Stimulated activated memory B cell treated with anti-CD40 and anti-IgM and Interleukin-4, amounts not matched to agents 10 μg/mL and 1 μg/mL and 100 μg/mL, for 72 hours (primary cell): ENCODE results near the gene SLC22A25.
"Not testable (repeated sequence)": the region's sequence is repeated elsewhere in the genome, so short reads cannot be mapped to it uniquely, and the experiment has no call there.

ENCODE experiments used
- ATAC-seq: fragments of 150-1000 bp; cut with Tn5 transposase; 2 replicates; pipeline ENCODE4 v1.10.0; 2021
- H3K27ac Mint-ChIP-seq: one replicate; pipeline ENCODE4 v1.8.0; 2022; ENCODE audit warnings: mild to moderate bottlenecking, mixed read lengths
- H3K27me3 Mint-ChIP-seq: one replicate; pipeline ENCODE4 v1.8.0; 2022; ENCODE audit warnings: mixed read lengths
- H3K36me3 Mint-ChIP-seq: one replicate; pipeline ENCODE4 v1.8.0; 2022; ENCODE audit warnings: mixed read lengths
- H3K4me1 Mint-ChIP-seq: one replicate; pipeline ENCODE4 v1.8.0; 2022; ENCODE audit warnings: mixed read lengths
- H3K4me3 Mint-ChIP-seq: one replicate; pipeline ENCODE4 v1.8.0; 2022; ENCODE audit warnings: mild to moderate bottlenecking, moderate library complexity, mixed read lengths
- H3K9me3 Mint-ChIP-seq: one replicate; pipeline ENCODE4 v1.8.0; 2022; ENCODE audit warnings: mixed read lengths

SLC22A25 gene

DNA sequence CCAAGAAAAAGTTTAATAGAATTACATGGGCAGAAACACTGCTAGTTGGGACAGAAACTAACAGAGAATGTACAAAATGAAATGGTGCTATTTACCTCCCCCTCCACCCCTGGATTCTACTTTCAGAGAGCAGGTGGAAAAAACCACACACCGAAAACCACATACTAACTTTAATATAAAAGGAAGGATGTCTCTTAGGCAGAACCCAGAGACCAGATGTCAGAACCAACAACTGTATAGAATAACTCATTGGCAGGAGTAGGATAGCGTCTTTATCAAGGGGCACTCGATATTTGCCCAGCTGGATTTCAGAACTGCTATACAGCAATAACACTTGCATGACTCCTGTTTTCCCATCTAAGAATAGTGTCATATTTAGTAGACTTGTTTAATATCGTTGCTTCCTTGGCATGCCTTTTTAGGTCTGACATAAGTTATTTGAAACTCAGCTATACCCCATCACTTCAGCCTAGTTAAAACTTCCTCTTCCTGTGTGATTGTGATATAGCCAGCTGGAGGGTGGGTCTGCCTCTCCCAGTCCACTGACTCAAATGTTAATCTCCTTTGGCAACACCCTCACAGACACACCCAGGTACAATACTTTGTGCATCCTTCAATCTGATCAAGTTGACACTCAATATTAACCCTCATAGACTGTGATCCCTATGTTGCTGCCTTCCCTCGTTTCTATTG lies 1.2 kb downstream of the SLC22A25 start:
- Mint-ChIP-seq H3K4me1 (no peaks in the 10 kb centered on the region), H3K27ac (no peak overlapping the region), H3K4me3 (no peak overlapping the region), H3K9me3 (no peaks in the 10 kb centered on the region), H3K27me3 (peaks cover 42% of the 10 kb centered on the region), H3K36me3 (no peaks in the 10 kb centered on the region)
- ATAC-seq: no peak

DNA sequence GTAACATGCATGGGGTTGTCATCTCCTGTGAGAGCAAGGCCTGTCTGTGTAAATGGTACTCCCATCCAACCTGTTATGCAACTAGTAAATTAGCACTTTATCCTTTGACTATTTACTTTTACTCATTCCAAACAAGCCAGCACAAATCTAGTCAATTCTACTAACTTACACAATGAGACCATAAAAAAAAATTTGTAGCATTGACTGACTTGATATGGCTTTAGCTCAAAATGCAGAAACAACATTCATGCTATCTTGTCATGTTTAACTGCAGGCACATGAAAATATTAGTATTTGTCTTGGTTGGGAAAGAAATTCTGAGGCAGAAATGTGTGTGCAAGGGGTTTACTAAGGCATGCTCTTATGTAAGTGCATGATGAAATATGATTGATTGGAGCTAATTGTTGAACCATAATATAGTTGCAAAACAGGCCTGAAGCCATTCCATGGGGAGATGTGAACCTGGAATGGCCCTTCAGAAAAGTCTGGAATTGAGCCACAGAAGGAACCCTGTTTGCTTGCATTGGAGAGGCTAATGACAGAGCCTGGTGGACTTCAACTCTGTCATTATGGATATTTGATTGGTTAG lies 2.5 kb downstream of the SLC22A25 start:
- peaks cover 42% of the 10 kb centered on the region for H3K27me3 Mint-ChIP-seq
- H3K9me3 Mint-ChIP-seq: peaks cover 5% of the 10 kb centered on the region
- ATAC-seq: no peak
- no peak overlapping the region for H3K27ac Mint-ChIP-seq
- H3K4me1 Mint-ChIP-seq: no peaks in the 10 kb centered on the region
- peaks cover 6% of the 10 kb centered on the region for H3K36me3 Mint-ChIP-seq
- no peak overlapping the region for H3K4me3 Mint-ChIP-seq

DNA sequence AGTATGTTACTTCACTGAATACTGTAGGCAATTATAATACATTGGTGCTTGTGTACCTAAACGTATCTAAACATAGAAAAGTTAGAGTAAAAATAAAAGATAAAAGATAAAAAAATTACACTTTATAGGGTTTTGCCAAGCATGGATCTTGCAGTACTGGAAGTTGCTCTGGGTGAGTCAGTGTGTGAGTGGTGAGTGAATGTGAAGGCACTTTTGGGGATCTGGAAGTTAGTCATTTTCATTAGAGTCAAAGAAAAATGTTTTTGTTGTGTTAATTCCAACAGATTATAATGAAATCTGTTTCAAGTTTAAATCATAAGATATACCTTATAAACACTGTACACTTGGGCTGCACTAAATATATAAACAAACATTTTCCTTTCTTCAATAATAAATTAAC lies 3.3 kb downstream of the SLC22A25 start:
- no peak for ATAC-seq
- H3K4me3 Mint-ChIP-seq: no peak overlapping the region
- H3K9me3 Mint-ChIP-seq: peaks cover 7% of the 10 kb centered on the region
- H3K36me3 Mint-ChIP-seq: peaks cover 6% of the 10 kb centered on the region
- no peaks in the 10 kb centered on the region for H3K4me1 Mint-ChIP-seq
- peaks cover 46% of the 10 kb centered on the region for H3K27me3 Mint-ChIP-seq
- no peak overlapping the region for H3K27ac Mint-ChIP-seq

DNA sequence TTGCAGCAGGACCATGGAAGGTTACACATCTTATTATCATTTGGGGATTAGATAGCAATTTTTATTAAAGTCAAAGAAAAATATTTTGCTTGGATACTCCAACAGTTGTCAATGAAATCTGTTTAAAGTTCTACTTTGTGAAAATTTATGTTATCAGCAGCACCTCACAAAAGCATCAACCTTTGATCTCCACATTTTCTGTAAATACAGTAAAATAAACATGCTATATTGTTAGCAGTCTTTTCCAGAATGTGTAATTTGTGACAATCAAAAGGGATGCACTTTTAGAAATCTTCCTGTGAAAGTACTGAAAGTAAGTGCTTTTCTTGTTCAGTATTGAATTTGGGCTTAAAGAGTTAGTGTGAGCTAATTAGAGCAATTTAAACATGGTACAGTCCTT lies 4.1 kb downstream of the SLC22A25 start:
- Mint-ChIP-seq H3K27me3 (peaks cover 48% of the 10 kb centered on the region), H3K9me3 (peaks cover 8% of the 10 kb centered on the region), H3K4me3 (no peak overlapping the region), H3K4me1 (no peaks in the 10 kb centered on the region), H3K27ac (no peak overlapping the region), H3K36me3 (peaks cover 6% of the 10 kb centered on the region)
- ATAC-seq: no peak

DNA sequence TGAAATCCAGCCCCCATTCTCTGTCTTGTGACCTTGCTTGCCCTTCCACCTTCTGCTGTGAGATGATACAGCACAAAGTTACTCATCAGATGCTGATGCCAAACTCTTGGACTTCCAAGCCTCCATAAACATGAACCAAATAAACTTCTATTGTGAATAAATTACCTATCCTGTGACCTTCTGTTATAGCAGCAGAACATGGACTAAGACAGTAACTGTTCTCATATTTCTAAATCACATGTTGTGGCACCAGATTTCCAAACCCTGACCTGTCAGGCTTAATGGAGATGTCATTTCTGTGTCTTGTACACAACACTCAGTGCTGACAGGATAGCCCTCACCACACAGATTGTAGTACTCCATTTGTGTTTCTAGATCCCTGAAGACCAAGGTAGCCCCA lies 6.0 kb downstream of the SLC22A25 start:
- Mint-ChIP-seq H3K36me3 (peaks cover 6% of the 10 kb centered on the region), H3K27me3 (peaks cover 41% of the 10 kb centered on the region), H3K4me1 (no peaks in the 10 kb centered on the region), H3K9me3 (peaks cover 8% of the 10 kb centered on the region), H3K27ac (no peak overlapping the region), H3K4me3 (no peak overlapping the region)
- ATAC-seq: no peak

DNA sequence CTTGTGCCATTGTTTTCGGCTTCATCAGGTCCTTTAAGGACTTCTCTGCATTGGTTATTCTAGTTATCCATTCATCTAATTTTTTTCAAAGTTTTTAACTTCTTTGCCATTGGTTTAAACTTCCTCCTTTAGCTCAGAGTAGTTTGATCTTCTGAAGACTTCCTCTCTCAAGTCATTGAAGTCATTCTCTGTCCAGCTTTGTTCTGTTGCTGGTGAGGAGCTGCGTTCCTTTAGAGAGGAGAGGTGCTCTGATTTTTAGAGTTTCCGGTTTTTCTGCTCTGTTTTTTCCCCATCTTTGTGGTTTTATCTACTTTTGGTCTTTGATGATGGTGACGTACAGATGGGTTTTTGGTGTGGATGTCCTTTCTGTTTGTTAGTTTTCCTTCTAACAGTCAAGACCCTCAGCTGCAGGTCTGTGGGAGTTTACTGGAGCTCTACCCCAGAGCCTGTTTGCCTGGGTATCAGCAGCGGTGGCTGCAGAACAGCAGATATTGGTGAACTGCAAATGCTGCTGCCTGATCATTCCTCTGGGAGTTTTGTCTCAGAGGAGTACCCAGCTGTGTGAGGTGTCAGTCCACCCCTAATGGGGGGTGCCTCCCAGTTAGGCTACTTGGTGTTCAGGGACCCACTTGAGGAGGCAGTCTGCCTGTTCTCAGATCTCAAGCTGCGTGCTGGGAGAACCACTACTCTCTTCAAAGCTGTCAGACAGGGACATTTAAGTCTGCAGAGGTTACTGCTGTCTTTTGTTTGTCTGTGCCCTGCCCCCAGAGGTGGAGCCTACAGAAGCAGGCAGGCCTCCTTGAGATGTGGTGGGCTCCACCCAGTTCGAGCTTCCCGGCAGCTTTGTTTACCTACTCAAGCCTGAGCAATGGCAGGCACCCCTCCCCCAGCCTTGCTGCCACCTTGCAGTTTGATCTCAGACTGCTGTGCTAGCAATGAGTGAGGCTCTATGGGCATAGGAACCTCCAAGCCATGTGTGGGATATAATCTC lies 7.6 kb downstream of the SLC22A25 start:
- H3K9me3 Mint-ChIP-seq, H3K4me1 Mint-ChIP-seq, H3K27ac Mint-ChIP-seq, ATAC-seq, H3K36me3 Mint-ChIP-seq, H3K4me3 Mint-ChIP-seq: not testable (repeated sequence)
- peaks cover 41% of the 10 kb centered on the region for H3K27me3 Mint-ChIP-seq

DNA sequence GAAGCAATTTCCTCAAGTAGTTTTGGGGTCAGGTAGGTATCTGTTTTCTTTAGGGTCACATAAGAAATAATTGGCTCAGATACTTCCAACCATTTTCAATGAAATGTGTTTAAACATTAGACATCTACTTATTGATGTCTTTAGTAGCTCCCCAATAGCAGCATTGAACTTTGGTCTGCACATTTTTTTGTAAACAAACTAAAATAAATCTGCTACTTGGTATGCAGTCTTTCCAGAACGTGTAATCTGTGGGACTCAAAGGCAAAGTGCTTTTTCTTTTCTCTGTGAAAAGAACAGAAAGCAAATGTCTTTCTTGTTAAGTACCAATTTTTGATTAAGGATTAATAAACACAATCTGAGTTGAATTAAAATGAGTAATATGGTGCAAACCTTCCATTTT lies 13.6 kb downstream of the SLC22A25 start:
- ATAC-seq: no peak
- Mint-ChIP-seq H3K4me3 (no peak overlapping the region), H3K4me1 (no peaks in the 10 kb centered on the region), H3K36me3 (no peaks in the 10 kb centered on the region), H3K27ac (no peak overlapping the region), H3K9me3 (peaks cover 2% of the 10 kb centered on the region), H3K27me3 (peaks cover 42% of the 10 kb centered on the region)

DNA sequence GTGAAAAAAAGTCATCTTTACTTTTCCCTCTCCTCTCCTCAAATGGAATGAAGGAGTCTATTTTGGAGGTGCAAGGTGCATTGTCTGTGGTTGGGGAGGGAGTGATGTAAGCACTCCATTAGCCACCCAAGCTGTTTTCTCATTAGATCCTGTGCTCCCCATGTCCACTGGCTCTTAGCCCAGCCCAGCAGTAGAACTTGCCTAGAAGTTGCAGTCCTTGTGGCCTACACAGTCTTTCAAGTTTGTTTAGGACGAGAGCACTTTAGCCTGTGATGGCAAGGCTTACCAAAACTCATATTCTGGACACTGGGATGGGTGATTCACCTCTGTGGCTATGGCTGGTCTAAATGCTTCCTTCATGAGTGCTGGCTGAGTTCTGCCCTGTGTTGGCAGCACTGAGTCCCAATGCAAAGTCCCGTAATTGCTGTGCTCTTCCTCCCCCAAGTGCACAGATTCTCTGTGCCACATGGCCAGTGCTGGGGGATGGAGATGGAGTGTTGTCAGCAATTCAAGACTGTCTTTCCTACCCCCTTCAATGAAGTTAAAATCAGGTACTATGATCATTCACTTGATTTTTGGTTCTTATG lies 15.8 kb downstream of the SLC22A25 start:
- Mint-ChIP-seq H3K27ac (no peak overlapping the region), H3K27me3 (peaks cover 53% of the 10 kb centered on the region), H3K36me3 (no peaks in the 10 kb centered on the region), H3K9me3 (peaks cover 2% of the 10 kb centered on the region), H3K4me3 (no peak overlapping the region), H3K4me1 (no peaks in the 10 kb centered on the region)
- ATAC-seq: no peak

DNA sequence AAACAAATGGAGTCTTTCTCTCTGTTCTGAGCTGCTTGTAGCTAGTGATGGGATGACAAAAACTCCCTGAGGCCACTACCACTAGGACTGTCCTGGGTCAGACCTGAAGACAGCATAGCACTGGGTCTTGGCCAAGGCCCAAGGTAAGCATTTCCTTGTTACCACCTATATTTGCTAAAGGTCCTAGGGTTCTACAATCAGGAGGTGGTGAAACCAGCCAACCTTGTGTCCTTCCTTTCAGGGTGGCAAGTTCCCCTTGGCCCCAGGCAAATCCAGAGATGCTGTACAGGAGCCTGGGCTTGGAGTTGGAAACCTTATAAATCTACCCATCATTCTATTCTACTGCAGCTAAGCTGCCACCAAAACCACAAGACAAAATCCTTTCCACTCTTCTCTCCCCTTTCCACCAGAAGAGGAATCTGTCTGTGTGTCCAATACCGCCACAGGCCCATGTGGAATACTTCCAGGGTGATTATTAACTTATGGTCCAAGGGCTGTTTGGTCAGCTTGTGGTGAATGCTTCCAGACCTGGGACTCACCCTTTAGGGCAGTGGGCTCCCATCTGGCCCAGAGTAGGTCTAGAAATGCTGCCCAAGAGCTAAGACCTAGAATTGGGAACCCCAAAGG lies 16.8 kb downstream of the SLC22A25 start:
- H3K4me3 Mint-ChIP-seq: no peak overlapping the region

DNA sequence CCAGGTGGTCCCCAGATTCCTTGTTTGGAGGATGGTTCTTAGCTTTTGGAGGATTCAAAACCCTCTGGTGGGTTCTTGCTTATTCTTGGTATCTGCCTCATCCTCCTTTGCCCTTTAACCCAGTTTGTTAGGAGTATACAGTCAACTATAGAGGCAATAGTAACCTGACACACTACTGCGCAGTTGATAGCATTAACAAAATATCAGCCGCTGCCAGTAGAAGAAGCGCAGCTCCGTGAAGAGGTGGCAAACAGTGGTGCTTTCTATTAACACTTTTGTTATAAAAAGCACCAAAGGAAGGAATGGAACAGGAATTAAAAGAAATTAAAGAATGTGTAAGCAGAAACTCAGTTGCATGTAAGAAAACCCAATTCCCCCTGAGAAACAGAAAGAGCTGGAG lies 29.3 kb downstream of the SLC22A25 start:
- Mint-ChIP-seq H3K36me3 (no peaks in the 10 kb centered on the region), H3K9me3 (no peaks in the 10 kb centered on the region), H3K4me1 (no peaks in the 10 kb centered on the region), H3K27ac (no peak overlapping the region), H3K4me3 (no peak overlapping the region), H3K27me3 (peaks cover 15% of the 10 kb centered on the region)
- ATAC-seq: no peak

More for the DNA sequence above, 16.8 kb downstream of the SLC22A25 start:
- H3K36me3 Mint-ChIP-seq: no peaks in the 10 kb centered on the region
- ATAC-seq: no peak
- peaks cover 63% of the 10 kb centered on the region for H3K27me3 Mint-ChIP-seq
- H3K27ac Mint-ChIP-seq: no peak overlapping the region
- H3K4me1 Mint-ChIP-seq: no peaks in the 10 kb centered on the region
- peaks cover 2% of the 10 kb centered on the region for H3K9me3 Mint-ChIP-seq

DNA sequence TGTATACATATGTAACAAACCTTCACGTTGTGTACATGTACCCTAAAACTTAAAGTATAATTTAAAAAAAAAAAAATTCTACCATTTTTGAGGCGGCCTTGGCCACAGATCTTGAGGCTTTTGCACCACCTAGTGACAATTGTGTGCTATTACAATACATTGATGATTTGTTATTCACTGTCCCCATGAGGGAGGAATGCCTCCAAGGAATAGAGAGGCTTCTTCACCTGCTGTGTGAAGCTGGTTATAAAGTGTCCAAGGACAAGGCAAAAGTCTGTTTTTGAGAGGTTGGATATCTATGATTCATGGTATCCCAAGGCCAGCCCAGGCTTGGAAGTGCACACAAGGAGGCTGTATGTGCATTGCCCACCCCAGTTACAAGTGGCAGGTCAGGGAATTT lies 30.7 kb downstream of the SLC22A25 start:
- ATAC-seq: no peak
- Mint-ChIP-seq H3K27me3 (peaks cover 28% of the 10 kb centered on the region), H3K4me3 (no peak overlapping the region), H3K27ac (no peak overlapping the region), H3K4me1 (no peaks in the 10 kb centered on the region), H3K9me3 (peaks cover 4% of the 10 kb centered on the region), H3K36me3 (no peaks in the 10 kb centered on the region)

DNA sequence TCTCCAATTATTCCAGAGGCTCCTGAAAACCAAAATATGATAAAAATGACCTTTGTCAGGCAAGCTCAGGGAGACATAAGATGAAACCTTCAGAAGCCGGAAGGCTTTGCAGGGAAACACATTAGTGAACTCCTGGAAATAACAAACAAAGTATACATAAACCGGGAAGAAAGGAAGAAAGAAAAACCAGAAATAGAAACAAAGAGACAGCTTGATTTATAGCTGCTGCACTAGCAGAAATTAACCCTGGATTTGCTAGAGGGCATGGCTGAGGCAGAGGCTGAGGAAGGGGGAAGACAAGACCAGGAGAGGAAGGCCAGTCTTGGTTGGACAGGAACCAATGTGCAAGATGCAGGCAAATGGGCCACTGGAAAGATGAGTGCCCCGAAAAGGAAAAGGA lies 33.3 kb downstream of the SLC22A25 start:
- Mint-ChIP-seq H3K4me3 (no peak overlapping the region), H3K4me1 (no peaks in the 10 kb centered on the region), H3K27me3 (peaks cover 36% of the 10 kb centered on the region), H3K36me3 (no peaks in the 10 kb centered on the region), H3K27ac (no peak overlapping the region), H3K9me3 (peaks cover 4% of the 10 kb centered on the region)
- no peak for ATAC-seq
